Loucy (cell line): ENCODE data around the gene CD96.

Experiments
- H2AFZ ChIP-seq: fragments of 200-600 bp; sonication (generic); 2 replicates; pipeline ENCODE4 v1.6.0; 2016; ENCODE audit warnings: antibody characterized with exemption, mild to moderate bottlenecking, low read length, moderate library complexity
- H3F3A ChIP-seq: fragments of 200-600 bp; 2 replicates; pipeline ENCODE4 v1.6.0; 2016; ENCODE audit warnings: antibody characterized with exemption, low read depth, mild to moderate bottlenecking
- H3K27me3 ChIP-seq: fragments of 200-600 bp; sonication (generic); 2 replicates; pipeline ENCODE4 v1.6.1; 2014; ENCODE audit warnings: low read length, mild to moderate bottlenecking; ENCODE audit not compliant: insufficient read depth, poor library complexity, severe bottlenecking
- H3K36me3 ChIP-seq: fragments of 200-600 bp; sonication (generic); 2 replicates; pipeline ENCODE4 v1.6.1; 2016; ENCODE audit warnings: low read length; ENCODE audit not compliant: insufficient read depth
- H3K4me1 ChIP-seq: fragments of 200-600 bp; sonication (generic); 2 replicates; pipeline ENCODE4 v1.5.1; 2014; ENCODE audit warnings: low read length, mild to moderate bottlenecking; ENCODE audit not compliant: insufficient read depth, poor library complexity, severe bottlenecking
- H3K4me2 ChIP-seq: fragments of 200-600 bp; sonication (generic); 2 replicates; pipeline ENCODE4 v1.6.0; 2014; ENCODE audit warnings: antibody characterized with exemption, low read length, low read depth, mild to moderate bottlenecking; ENCODE audit not compliant: poor library complexity, severe bottlenecking
- H3K4me3 ChIP-seq: fragments of 200-600 bp; sonication (generic); 2 replicates; pipeline ENCODE4 v1.5.1; 2014; ENCODE audit warnings: low read length, mild to moderate bottlenecking, mixed read lengths; ENCODE audit not compliant: poor library complexity, severe bottlenecking
- H3K79me2 ChIP-seq: fragments of 200-600 bp; sonication (generic); 2 replicates; pipeline ENCODE4 v1.6.1; 2014; ENCODE audit warnings: low read length; ENCODE audit not compliant: insufficient read depth
- H3K9ac ChIP-seq: fragments of 200-600 bp; sonication (generic); 2 replicates; pipeline ENCODE4 v1.6.0; 2014; ENCODE audit warnings: mild to moderate bottlenecking, low read depth, low read length, moderate library complexity; ENCODE audit not compliant: poor library complexity, severe bottlenecking
- H3K9me2 ChIP-seq: fragments of 200-600 bp; sonication (generic); replicated peaks from 2 replicates; pipeline ENCODE4 v1.6.1; 2016; ENCODE audit warnings: low read depth, low read length, mixed read lengths
- H3K9me3 ChIP-seq: fragments of 200-600 bp; sonication (generic); 2 replicates; pipeline ENCODE4 v1.6.1; 2014; ENCODE audit warnings: mild to moderate bottlenecking, antibody characterized with exemption, low read length, low read depth; ENCODE audit not compliant: insufficient read depth
- H4K20me1 ChIP-seq: fragments of 200-600 bp; sonication (generic); 2 replicates; pipeline ENCODE4 v1.6.0; 2014; ENCODE audit warnings: antibody characterized with exemption, low read length, mild to moderate bottlenecking; ENCODE audit not compliant: insufficient read depth, poor library complexity, severe bottlenecking
- CTCF ChIP-seq: fragments of 200-600 bp; sonication (generic); conservative IDR thresholded peaks from 2 replicates; pipeline ENCODE4 v1.5.1; 2014; ENCODE audit warnings: mild to moderate bottlenecking, antibody characterized with exemption, low read length
- EZH2phosphoT487 ChIP-seq: fragments of 200-600 bp; IDR thresholded peaks from 2 replicates; pipeline ENCODE4 v1.6.1; 2018; ENCODE audit warnings: antibody characterized with exemption, mild to moderate bottlenecking, moderate library complexity, borderline replicate concordance

CD96 gene

DNA sequence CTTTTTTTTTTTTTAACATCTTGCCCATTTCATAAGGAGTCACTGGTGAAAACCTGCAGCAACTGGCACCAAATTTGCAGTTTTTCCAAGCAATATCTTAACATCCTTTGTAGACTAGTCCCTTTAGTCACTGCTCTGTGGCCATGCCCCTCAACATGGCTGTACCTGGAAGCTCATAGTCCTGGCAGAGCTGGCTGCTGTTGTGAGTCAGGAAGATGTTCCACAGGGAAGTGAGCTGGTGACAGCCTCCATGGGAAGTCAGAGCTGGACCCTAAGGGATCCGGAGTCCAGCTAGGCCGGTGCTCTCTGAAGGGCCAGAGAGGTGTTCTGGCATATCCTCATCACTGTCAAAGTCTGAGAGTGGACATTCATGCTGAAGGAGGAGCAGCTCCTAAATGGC, 152.5 kb downstream of the CD96 start:
- no peaks in the 10 kb centered on the region for H3K36me3 ChIP-seq
- TF ChIP-seq CTCF (no peak), EZH2phosphoT487 (no peak)
- no peaks in the 10 kb centered on the region for H3F3A ChIP-seq
- H3K27me3 ChIP-seq = no peaks in the 10 kb centered on the region
- H3K9me3 ChIP-seq = no peaks in the 10 kb centered on the region
- H3K9me2 ChIP-seq = no peaks in the 10 kb centered on the region
- H4K20me1 ChIP-seq = no peaks in the 10 kb centered on the region
- no peak overlapping the region for H3K4me3 ChIP-seq
- H3K9ac ChIP-seq = no peak overlapping the region
- peak overlapping the region; percentile 0; the same call in 1 of the 2 replicates for H2AFZ ChIP-seq
- peaks cover 24% of the 10 kb centered on the region for H3K4me1 ChIP-seq
- H3K79me2 ChIP-seq = 0 out of 2 replicates have a peak, but pooled peaks cover 9% of the 10 kb centered on the region
- H3K4me2 ChIP-seq = no peak overlapping the region

DNA sequence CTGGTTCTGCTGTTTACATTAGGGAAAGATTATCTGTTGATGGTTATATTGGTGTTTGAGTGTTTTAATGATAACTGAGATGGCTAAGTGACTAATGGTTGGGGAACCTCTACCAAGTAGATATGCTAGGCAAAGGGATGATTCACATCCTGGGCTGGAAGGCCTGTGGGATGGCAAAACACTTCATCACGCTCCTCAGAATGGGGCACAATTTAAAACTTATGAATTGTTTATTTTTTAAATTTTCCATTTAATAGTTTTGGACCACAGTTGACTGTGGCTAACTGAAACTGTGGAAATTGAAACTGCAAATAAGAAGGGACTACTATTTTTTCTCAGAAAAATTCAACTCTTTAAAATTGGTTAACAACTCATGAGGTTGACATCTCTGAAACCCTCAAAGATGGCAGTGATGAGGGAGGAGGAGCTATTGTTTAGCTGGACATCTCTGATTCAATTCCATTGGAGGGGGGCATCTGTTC, 153.7 kb downstream of the CD96 start:
- TF ChIP-seq EZH2phosphoT487 (no peak), CTCF (no peak)
- Histone ChIP-seq H3K79me2 (0 out of 2 replicates have a peak, but pooled peaks cover 9% of the 10 kb centered on the region), H3K9ac (no peak overlapping the region), H3K4me1 (peaks cover 26% of the 10 kb centered on the region), H3K36me3 (no peaks in the 10 kb centered on the region), H3K27me3 (no peaks in the 10 kb centered on the region), H2AFZ (no peak overlapping the region), H3K4me3 (no peak overlapping the region), H3K9me2 (no peaks in the 10 kb centered on the region), H3F3A (no peaks in the 10 kb centered on the region), H4K20me1 (no peaks in the 10 kb centered on the region), H3K9me3 (no peaks in the 10 kb centered on the region), H3K4me2 (peak overlapping the region; percentile 1)

- Histone ChIP-seq H3K9me3 (no peaks in the 10 kb centered on the region), H3K36me3 (no peaks in the 10 kb centered on the region), H3K4me1 (peaks cover 25% of the 10 kb centered on the region), H3F3A (no peaks in the 10 kb centered on the region), H3K4me3 (no peak overlapping the region), H3K4me2 (no peak overlapping the region), H3K79me2 (0 out of 2 replicates have a peak, but pooled peaks cover 5% of the 10 kb centered on the region), H3K9me2 (no peaks in the 10 kb centered on the region), H2AFZ (no peak overlapping the region), H3K9ac (peak overlapping the region; percentile 7), H4K20me1 (no peaks in the 10 kb centered on the region), H3K27me3 (no peaks in the 10 kb centered on the region)
- TF ChIP-seq EZH2phosphoT487 = no peak
- no peak for TF ChIP-seq CTCF
Observed at GRCh38 chr3:111700054-111700453, 158.1 kb downstream of the CD96 start.
